ENCODE results near the gene GTF2F1. TPM values are rescaled to one million over a fixed set of nuclear protein-coding genes. Genes with fewer than 3 reads are reported as not detected.

Gene GTF2F1
- total RNA-seq, 1 experiment from 2014 or later = 39.2 TPM

DNA sequence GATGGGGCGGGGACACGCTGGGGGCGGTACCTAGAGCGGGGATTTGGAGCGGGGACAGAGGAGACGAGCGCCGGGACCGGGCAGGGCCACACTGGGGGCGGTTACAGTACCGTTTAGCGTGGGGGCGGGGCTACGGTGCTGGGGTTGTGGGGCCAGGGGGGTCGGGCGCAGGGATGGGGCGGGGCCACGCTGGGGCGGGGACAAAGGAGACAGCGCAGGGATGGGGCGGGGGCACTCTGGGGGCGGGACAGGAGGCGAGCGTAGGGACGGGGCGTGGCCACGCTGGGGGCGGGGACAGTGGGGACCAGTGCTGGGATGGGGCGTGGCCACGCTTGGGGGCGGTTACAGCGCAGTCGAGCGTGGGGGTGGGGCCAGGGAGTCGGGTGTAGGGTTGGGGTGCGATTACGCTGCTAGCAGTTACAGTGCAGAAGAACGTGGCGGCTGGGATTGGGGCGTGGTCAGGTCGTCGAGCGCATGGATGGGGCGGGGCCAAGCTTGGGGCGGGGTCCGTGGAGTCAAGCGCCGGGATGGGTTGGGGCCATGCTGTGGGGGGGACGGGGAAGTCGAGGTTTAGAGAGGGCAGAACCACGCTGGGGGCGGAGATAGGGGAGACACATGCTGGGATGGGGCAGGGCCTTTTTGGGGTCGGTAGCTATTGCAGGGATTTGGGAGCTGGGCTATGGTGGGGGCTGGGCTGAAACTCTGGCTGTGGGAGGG, 19.7 kb downstream of the GTF2F1 start:
- TF ChIP-seq, protein P1, sequence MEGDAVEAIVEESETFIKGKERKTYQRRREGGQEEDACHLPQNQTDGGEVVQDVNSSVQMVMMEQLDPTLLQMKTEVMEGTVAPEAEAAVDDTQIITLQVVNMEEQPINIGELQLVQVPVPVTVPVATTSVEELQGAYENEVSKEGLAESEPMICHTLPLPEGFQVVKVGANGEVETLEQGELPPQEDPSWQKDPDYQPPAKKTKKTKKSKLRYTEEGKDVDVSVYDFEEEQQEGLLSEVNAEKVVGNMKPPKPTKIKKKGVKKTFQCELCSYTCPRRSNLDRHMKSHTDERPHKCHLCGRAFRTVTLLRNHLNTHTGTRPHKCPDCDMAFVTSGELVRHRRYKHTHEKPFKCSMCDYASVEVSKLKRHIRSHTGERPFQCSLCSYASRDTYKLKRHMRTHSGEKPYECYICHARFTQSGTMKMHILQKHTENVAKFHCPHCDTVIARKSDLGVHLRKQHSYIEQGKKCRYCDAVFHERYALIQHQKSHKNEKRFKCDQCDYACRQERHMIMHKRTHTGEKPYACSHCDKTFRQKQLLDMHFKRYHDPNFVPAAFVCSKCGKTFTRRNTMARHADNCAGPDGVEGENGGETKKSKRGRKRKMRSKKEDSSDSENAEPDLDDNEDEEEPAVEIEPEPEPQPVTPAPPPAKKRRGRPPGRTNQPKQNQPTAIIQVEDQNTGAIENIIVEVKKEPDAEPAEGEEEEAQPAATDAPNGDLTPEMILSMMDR (IDR thresholded peaks at IDR 0.05; ENCODE audit: unreplicated experiment) = no peak
- Mint-ChIP-seq H3K9me3 (ENCODE audit: low read depth, unreplicated experiment) (no peaks in the 10 kb centered on the region), H3K4me1 (ENCODE audit: low read depth, unreplicated experiment) (no peaks in the 10 kb centered on the region), H3K27me3 (ENCODE audit: unreplicated experiment) (no peaks in the 10 kb centered on the region), H3K36me3 (ENCODE audit: insufficient read depth, unreplicated experiment) (peaks cover 30% of the 10 kb centered on the region), H3K27ac (ENCODE audit: unreplicated experiment) (peak overlapping the region; percentile 94), H3K4me3 (ENCODE audit: low read depth, unreplicated experiment) (peak overlapping the region; percentile 88)
- peak; percentile 97 for DNase-seq
- intact Hi-C loops (cut with micrococcal nuclease; ENCODE audit: unreplicated experiment) = no loop called here
- no TSS peak for BruUV-seq (replicated peaks)
- CTCF ChIA-PET = interaction anchor here (0.6 to 0.9 kb wide), 5 partner anchors 12 to 214 kb away, joined by 3 to 14 read pairs (median 4); partner anchors contain the start of gene CLPP

DNA sequence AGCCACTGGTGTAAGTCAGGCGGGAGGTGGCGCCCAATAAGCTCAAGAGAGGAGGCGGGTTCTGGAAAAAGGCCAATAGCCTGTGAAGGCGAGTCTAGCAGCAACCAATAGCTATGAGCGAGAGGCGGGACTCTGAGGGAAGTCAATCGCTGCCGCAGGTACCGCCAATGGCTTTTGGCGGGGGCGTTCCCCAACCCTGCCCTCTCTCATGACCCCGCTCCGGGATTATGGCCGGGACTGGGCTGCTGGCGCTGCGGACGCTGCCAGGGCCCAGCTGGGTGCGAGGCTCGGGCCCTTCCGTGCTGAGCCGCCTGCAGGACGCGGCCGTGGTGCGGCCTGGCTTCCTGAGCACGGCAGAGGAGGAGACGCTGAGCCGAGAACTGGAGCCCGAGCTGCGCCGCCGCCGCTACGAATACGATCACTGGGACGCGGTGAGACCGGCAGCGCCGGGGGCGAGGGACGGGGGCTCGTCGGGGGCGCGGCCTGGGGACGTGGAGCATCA, 20.3 kb downstream of the GTF2F1 start, which contains the start of gene ALKBH7:
Gene ALKBH7 (plus strand): TSS at position 201 of the 502 bp plus-strand sequence. CDS start 27 bp downstream, at position 228.
- peak; percentile 94 for DNase-seq
- Mint-ChIP-seq H3K9me3 (ENCODE audit: low read depth, unreplicated experiment) (no peaks in the 10 kb centered on the region), H3K4me1 (ENCODE audit: low read depth, unreplicated experiment) (no peaks in the 10 kb centered on the region), H3K27me3 (ENCODE audit: unreplicated experiment) (no peaks in the 10 kb centered on the region), H3K36me3 (ENCODE audit: insufficient read depth, unreplicated experiment) (peaks cover 33% of the 10 kb centered on the region), H3K27ac (ENCODE audit: unreplicated experiment) (peak within 1 kb of the TSS; percentile 94), H3K4me3 (ENCODE audit: low read depth, unreplicated experiment) (peak within 1 kb of the TSS; percentile 88)
- TF ChIP-seq, protein P1 (IDR thresholded peaks at IDR 0.05; ENCODE audit: unreplicated experiment) = no peak
- BruUV-seq (replicated peaks) = no TSS peak
- intact Hi-C loops (cut with micrococcal nuclease; ENCODE audit: unreplicated experiment) = no loop called here
- CTCF ChIA-PET = interaction anchor here (0.6 to 0.9 kb wide), 6 partner anchors 9 to 215 kb away, joined by 3 to 14 read pairs (median 4); partner anchors contain the start of gene CLPP

DNA sequence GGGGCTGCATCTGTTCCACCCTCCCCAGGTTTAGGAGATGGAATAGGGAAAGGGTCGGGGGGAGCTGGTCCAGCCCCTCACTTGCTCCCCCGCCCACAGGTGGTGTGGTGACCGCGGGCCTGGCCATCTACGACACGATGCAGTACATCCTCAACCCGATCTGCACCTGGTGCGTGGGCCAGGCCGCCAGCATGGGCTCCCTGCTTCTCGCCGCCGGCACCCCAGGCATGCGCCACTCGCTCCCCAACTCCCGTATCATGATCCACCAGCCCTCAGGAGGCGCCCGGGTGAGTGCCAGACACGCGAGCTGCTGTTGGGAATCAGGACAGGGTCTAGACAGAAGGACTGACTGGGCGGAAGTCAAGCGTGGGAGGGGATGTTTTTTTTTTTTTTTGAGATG, 28.6 kb downstream of the GTF2F1 start:
- Mint-ChIP-seq H3K36me3 (ENCODE audit: insufficient read depth, unreplicated experiment) (peaks cover 47% of the 10 kb centered on the region), H3K9me3 (ENCODE audit: low read depth, unreplicated experiment) (no peaks in the 10 kb centered on the region), H3K4me1 (ENCODE audit: low read depth, unreplicated experiment) (no peaks in the 10 kb centered on the region), H3K27me3 (ENCODE audit: unreplicated experiment) (no peaks in the 10 kb centered on the region), H3K27ac (ENCODE audit: unreplicated experiment) (no peak overlapping the region), H3K4me3 (ENCODE audit: low read depth, unreplicated experiment) (no peak overlapping the region)
- TF ChIP-seq, protein P1 (IDR thresholded peaks at IDR 0.05; ENCODE audit: unreplicated experiment) = no peak
- DNase-seq = no peak
- BruUV-seq (replicated peaks) = no TSS peak
- CTCF ChIA-PET = interaction anchor here (1.2 kb wide), 1 partner anchor 8 kb away, joined by 3 read pairs; the partner anchor contains the start of gene ALKBH7
- intact Hi-C loops (cut with micrococcal nuclease; ENCODE audit: unreplicated experiment) = no loop called here

DNA sequence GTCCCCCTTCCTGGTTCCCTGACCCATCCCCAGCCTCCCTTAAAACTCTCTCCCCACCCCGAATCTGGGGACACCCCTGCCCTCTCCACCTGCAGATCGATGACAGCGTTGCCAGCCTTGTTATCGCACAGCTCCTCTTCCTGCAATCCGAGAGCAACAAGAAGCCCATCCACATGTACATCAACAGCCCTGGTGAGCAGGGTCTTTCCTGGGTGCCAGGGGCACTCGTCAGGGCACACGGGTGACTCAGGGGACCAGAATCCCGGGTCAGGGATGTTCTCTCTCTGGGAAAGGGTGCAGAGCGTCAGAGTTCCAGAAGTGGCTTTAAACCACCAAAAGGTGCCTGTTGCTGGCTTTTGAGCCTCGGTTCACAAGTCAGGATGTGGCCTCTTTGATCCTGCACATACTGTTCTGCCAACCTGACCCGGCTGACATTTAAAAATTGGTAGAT, 30.6 kb downstream of the GTF2F1 start:
- peak overlapping the region; percentile 79 for H3K4me3 Mint-ChIP-seq (ENCODE audit: low read depth, unreplicated experiment)
- H3K27ac Mint-ChIP-seq (ENCODE audit: unreplicated experiment) = peak overlapping the region; percentile 58
- CTCF ChIA-PET = no interaction called here
- no peaks in the 10 kb centered on the region for H3K27me3 Mint-ChIP-seq (ENCODE audit: unreplicated experiment)
- no TSS peak for BruUV-seq (replicated peaks)
- TF ChIP-seq, protein P1 (IDR thresholded peaks at IDR 0.05; ENCODE audit: unreplicated experiment) = no peak
- intact Hi-C loops (cut with micrococcal nuclease; ENCODE audit: unreplicated experiment) = no loop called here
- H3K9me3 Mint-ChIP-seq (ENCODE audit: low read depth, unreplicated experiment) = no peaks in the 10 kb centered on the region
- peaks cover 41% of the 10 kb centered on the region for H3K36me3 Mint-ChIP-seq (ENCODE audit: insufficient read depth, unreplicated experiment)
- DNase-seq = no peak
- H3K4me1 Mint-ChIP-seq (ENCODE audit: low read depth, unreplicated experiment) = peaks cover 7% of the 10 kb centered on the region
